ENCODE measurements around the gene KRT6C.
"Not testable (repeated sequence)": the region's sequence is repeated elsewhere in the genome, so short reads cannot be mapped to it uniquely, and the experiment has no call there.

Gene KRT6C

GRCh38 chr12:52473768-52474167 is at the start of gene KRT6C:
Gene KRT6C, minus strand, starts transcription at chr12:52473805. Its CDS starts 68 bp downstream, at chr12:52473737.
- no peak for DNase-seq

GRCh38 chr12:52522346-52523011 is 48.9 kb upstream of the KRT6C start:
- no peak for DNase-seq

- DNase-seq = no peak
These were observed 48.1 kb upstream of the KRT6C start for GRCh38 chr12:52521568-52522266.

GRCh38 chr12:52521175-52521567 is 47.6 kb upstream of the KRT6C start:
- no peak for DNase-seq

GRCh38 chr12:52519826-52520662 is 46.4 kb upstream of the KRT6C start, which contains the start of gene KRT5:
Gene KRT5, minus strand, starts transcription at chr12:52520394. Its CDS starts 98 bp downstream, at chr12:52520296.
- no peak for DNase-seq

- DNase-seq = no peak
These were observed 45.7 kb upstream of the KRT6C start for GRCh38 chr12:52519387-52519703.

- no peak for DNase-seq
These were observed 45.2 kb upstream of the KRT6C start for GRCh38 chr12:52518574-52519386.

- no peak for DNase-seq
These were observed 44.3 kb upstream of the KRT6C start for GRCh38 chr12:52517888-52518287.

GRCh38 chr12:52517005-52517835 is 43.6 kb upstream of the KRT6C start:
- DNase-seq = no peak

- no peak for DNase-seq
These were observed 42.6 kb upstream of the KRT6C start for GRCh38 chr12:52515927-52516831.

- no peak for DNase-seq
These were observed 41.7 kb upstream of the KRT6C start for GRCh38 chr12:52515319-52515646.

- no peak for DNase-seq
These were observed 41.1 kb upstream of the KRT6C start for GRCh38 chr12:52514471-52515318.

- no peak for DNase-seq
These were observed 40.1 kb upstream of the KRT6C start for GRCh38 chr12:52513736-52514135.

- DNase-seq = no peak
These were observed 34.6 kb upstream of the KRT6C start for GRCh38 chr12:52508211-52508610.

GRCh38 chr12:52506858-52507715 is 33.5 kb upstream of the KRT6C start:
- no peak for DNase-seq

GRCh38 chr12:52502877-52503276 is 29.3 kb upstream of the KRT6C start:
- DNase-seq = no peak

GRCh38 chr12:52501490-52501889 is 27.9 kb upstream of the KRT6C start:
- DNase-seq = no peak

GRCh38 chr12:52500574-52500973 is 27.0 kb upstream of the KRT6C start:
- not testable (repeated sequence) for DNase-seq
